Natural killer cell (primary cell): ENCODE results near the gene HIRA. TPM values are rescaled to one million over a fixed set of nuclear protein-coding genes. Genes with fewer than 3 reads are reported as not detected.

Source experiments
- ATAC-seq, 3 donors: fragments of 150-1000 bp in 2 of 3; fragments of 200-7000 bp in 1 of 3; cut with Tn5 transposase; 1 replicate in 1 of 3; 2 replicates in 2 of 3; pipeline ENCODE4 v1.10.0; 2021; ENCODE audit warnings: mild to moderate bottlenecking in 2 of 3, moderate library complexity in 2 of 3
- DNase-seq, 2 donors: peaks; one replicate each; pipeline versions ENCODE4 v3.0.0 to v3.0.0-alpha.2; 2013 to 2021; ENCODE audit warnings: mixed read lengths in 1 of 2
- H3K27ac ChIP-seq: one replicate; pipeline ENCODE4 v1.5.1; 2013; ENCODE audit warnings: mild to moderate bottlenecking, low read length
- H3K27me3 ChIP-seq: one replicate; pipeline ENCODE4 v1.6.1; 2013; ENCODE audit warnings: low read length; ENCODE audit not compliant: control insufficient read depth, insufficient read depth
- H3K36me3 ChIP-seq: one replicate; pipeline ENCODE4 v1.6.1; 2013; ENCODE audit warnings: low read length; ENCODE audit not compliant: control insufficient read depth, insufficient read depth
- H3K4me1 ChIP-seq: one replicate; pipeline ENCODE4 v1.6.1; 2013; ENCODE audit warnings: low read length; ENCODE audit not compliant: control insufficient read depth, insufficient read depth
- H3K4me3 ChIP-seq: one replicate; pipeline ENCODE4 v1.5.1; 2013; ENCODE audit warnings: low read length
- H3K9me3 ChIP-seq: one replicate; pipeline ENCODE4 v1.6.1; 2013; ENCODE audit warnings: low read length; ENCODE audit not compliant: control insufficient read depth, insufficient read depth
- H3K27ac Mint-ChIP-seq, 2 donors: one replicate each; pipeline ENCODE4 v1.8.0; 2022; ENCODE audit warnings: mild to moderate bottlenecking in 2 of 2, mixed read lengths in 2 of 2, moderate library complexity in 1 of 2
- H3K27me3 Mint-ChIP-seq, 2 donors: one replicate each; pipeline ENCODE4 v1.8.0; 2022; ENCODE audit warnings: low read depth in 2 of 2, mixed read lengths in 2 of 2
- H3K36me3 Mint-ChIP-seq: one replicate; pipeline ENCODE4 v1.8.0; 2022; ENCODE audit warnings: mixed read lengths
- H3K4me1 Mint-ChIP-seq, 2 donors: one replicate each; pipeline ENCODE4 v1.8.0; 2022; ENCODE audit warnings: mixed read lengths in 2 of 2
- H3K4me3 Mint-ChIP-seq: one replicate; pipeline ENCODE4 v1.8.0; 2022; ENCODE audit warnings: mild to moderate bottlenecking, moderate library complexity, mixed read lengths
- H3K9me3 Mint-ChIP-seq, 2 donors: one replicate each; pipeline ENCODE4 v1.8.0; 2022; ENCODE audit warnings: mixed read lengths in 2 of 2
- CTCF ChIP-seq: fragments of 200-600 bp; IDR thresholded peaks from one replicate; pipeline ENCODE4 v1.8.0; 2022; ENCODE audit warnings: antibody characterized with exemption
- WGBS: methylation state at CpG from one replicate; pipeline ENCODE4 v1.1.7; 2013; ENCODE audit warnings: missing lambda C conversion rate; ENCODE audit not compliant: insufficient coverage; 5-methylcytosine and 5-hydroxymethylcytosine counted together
- intact Hi-C: fragments of 100-400 bp; cut with micrococcal nuclease; formaldehyde crosslinking; loops from one replicate; pipeline ENCODE4 v1.14.2; 2022
- total RNA-seq, 4 donors: library from RNA; stranded (reverse); fragments of 120-200 nt in 1 of 4; gene quantifications; one replicate each; pipeline versions ENCODE4 v1.2.3 to v1.2.4, GENCODE V29; 2013 to 2022

HIRA gene
- total RNA-seq, 3 donors from 2014 or later (not counting 1 experiment from before 2014, with no cell fraction given) = 49.6 to 75.9 (median 50.9) TPM

- WGBS = 99% methylated on average over 10 of the region's 10 CpGs
- Histone ChIP-seq H3K4me1 (no peaks in the 10 kb centered on the region), H3K9me3 (no peaks in the 10 kb centered on the region), H3K27ac (no peak overlapping the region), H3K27me3 (no peaks in the 10 kb centered on the region), H3K4me3 (no peak overlapping the region), H3K36me3 (peaks cover 54% of the 10 kb centered on the region)
- Mint-ChIP-seq H3K4me1 (peaks cover 0 to 4% of the 10 kb centered on the region in 2 donors), H3K9me3 (no peaks in the 10 kb centered on the region), H3K36me3 (peaks cover 14% of the 10 kb centered on the region), H3K4me3 (no peak overlapping the region), H3K27me3 (no peaks in the 10 kb centered on the region), H3K27ac (no peak overlapping the region)
- DNase-seq = no peak
- TF ChIP-seq CTCF = no peak
- intact Hi-C loops = no loop called here
- no peak for ATAC-seq
Observed at GRCh38 chr22:19456541-19456940, 25.0 kb upstream of the HIRA start.

- Histone ChIP-seq H3K36me3 (peaks cover 50% of the 10 kb centered on the region), H3K4me3 (no peak overlapping the region), H3K4me1 (no peaks in the 10 kb centered on the region), H3K27ac (no peak overlapping the region), H3K9me3 (no peaks in the 10 kb centered on the region), H3K27me3 (no peaks in the 10 kb centered on the region)
- H3K4me1 Mint-ChIP-seq = peaks cover 0 to 4% of the 10 kb centered on the region in 2 donors
- WGBS = 93% methylated on average over 4 of the region's 4 CpGs
- no peak for TF ChIP-seq CTCF
- H3K27ac Mint-ChIP-seq = no peak overlapping the region
- DNase-seq = no peak
- peaks cover 14% of the 10 kb centered on the region for H3K36me3 Mint-ChIP-seq
- H3K4me3 Mint-ChIP-seq = no peak overlapping the region
- no peaks in the 10 kb centered on the region for H3K9me3 Mint-ChIP-seq
- no peaks in the 10 kb centered on the region for H3K27me3 Mint-ChIP-seq
- peak in 1 of 3 donors; percentile 24 for ATAC-seq
- intact Hi-C loops = no loop called here
Observed at GRCh38 chr22:19455585-19456370, 24.2 kb upstream of the HIRA start.

GRCh38 chr22:19455033-19455432 lies 23.5 kb upstream of the HIRA start:
- H3K4me1 ChIP-seq = no peaks in the 10 kb centered on the region

More at GRCh38 chr22:19455033-19455432, 23.5 kb upstream of the HIRA start:
- Mint-ChIP-seq H3K4me3 (no peak overlapping the region), H3K27ac (no peak overlapping the region), H3K9me3 (no peaks in the 10 kb centered on the region), H3K27me3 (no peaks in the 10 kb centered on the region), H3K36me3 (peaks cover 14% of the 10 kb centered on the region), H3K4me1 (peaks cover 0 to 4% of the 10 kb centered on the region in 2 donors)
- Histone ChIP-seq H3K9me3 (no peaks in the 10 kb centered on the region), H3K4me3 (no peak overlapping the region), H3K27me3 (no peaks in the 10 kb centered on the region), H3K27ac (no peak overlapping the region), H3K36me3 (peaks cover 48% of the 10 kb centered on the region)
- DNase-seq (no peak), ATAC-seq (no peak)
- WGBS = 98% methylated on average over 2 of the region's 2 CpGs
- intact Hi-C loops = no loop called here
- TF ChIP-seq CTCF = no peak
